Fibroblast of lung (primary cell): ENCODE data around the gene TANGO2. TPM values are rescaled to one million over a fixed set of nuclear protein-coding genes. Genes with fewer than 3 reads are reported as not detected.

ENCODE experiments used
- DNase-seq, 2 donors: peaks; one replicate each; pipeline versions ENCODE4 v3.0.0 to v3.0.0-alpha.2; 2010; ENCODE audit warnings: low read depth in 2 of 2
- H2AFZ ChIP-seq: 2 replicates; pipeline ENCODE4 v1.5.1; 2012; ENCODE audit warnings: low read length, control low read depth, inconsistent platforms
- H3K27ac ChIP-seq: 2 replicates; pipeline ENCODE4 v1.5.1; 2011; ENCODE audit warnings: low read length, control low read depth; ENCODE audit not compliant: insufficient read depth
- H3K27me3 ChIP-seq: 2 replicates; pipeline ENCODE4 v1.5.1; 2011; ENCODE audit warnings: mild to moderate bottlenecking, low read length; ENCODE audit not compliant: control insufficient read depth, insufficient read depth
- H3K36me3 ChIP-seq: 2 replicates; pipeline ENCODE4 v1.5.1; 2011; ENCODE audit warnings: low read length; ENCODE audit not compliant: control insufficient read depth, insufficient read depth
- H3K4me1 ChIP-seq: 2 replicates; pipeline ENCODE4 v1.5.1; 2011; ENCODE audit warnings: low read length; ENCODE audit not compliant: control insufficient read depth, insufficient read depth; ENCODE audit errors: extremely low read depth
- H3K4me2 ChIP-seq: 2 replicates; pipeline ENCODE4 v1.5.1; 2011; ENCODE audit warnings: low read length, control low read depth; ENCODE audit not compliant: insufficient read depth; ENCODE audit errors: extremely low read depth
- H3K4me3 ChIP-seq, 4 experiments: fragments of 200-600 bp in 1 of 4; sonication (generic) in 1 of 4; replicated peaks in 1 of 4; 2 replicates each; pipeline ENCODE4 v1.5.1; 2011 to 2016; ENCODE audit warnings: low read length in 4 of 4, low read depth in 3 of 4, mild to moderate bottlenecking in 3 of 4, control low read depth in 2 of 4, inconsistent platforms in 1 of 4, mixed read lengths in 1 of 4; ENCODE audit not compliant: insufficient read depth in 1 of 4; ENCODE audit errors: control extremely low read depth in 1 of 4
- H3K79me2 ChIP-seq: 2 replicates; pipeline ENCODE4 v1.5.1; 2012; ENCODE audit warnings: mild to moderate bottlenecking, low read length, inconsistent platforms; ENCODE audit not compliant: control insufficient read depth, insufficient read depth
- H3K9ac ChIP-seq: 2 replicates; pipeline ENCODE4 v1.5.1; 2011; ENCODE audit warnings: mild to moderate bottlenecking, low read length, control low read depth; ENCODE audit not compliant: insufficient read depth
- H3K9me3 ChIP-seq: 2 replicates; pipeline ENCODE4 v1.5.1; 2012; ENCODE audit warnings: low read depth, low read length; ENCODE audit not compliant: control insufficient read depth, insufficient read depth
- H4K20me1 ChIP-seq: 2 replicates; pipeline ENCODE4 v1.5.1; 2011; ENCODE audit warnings: low read length; ENCODE audit not compliant: control insufficient read depth, insufficient read depth; ENCODE audit errors: extremely low read depth
- CTCF ChIP-seq, 2 donors: IDR thresholded peaks in 1 of 2; conservative IDR thresholded peaks in 1 of 2; 1 replicate in 1 of 2; 2 replicates in 1 of 2; pipeline ENCODE4 v1.5.1; 2011 to 2012; ENCODE audit warnings: low read length in 2 of 2, control low read depth in 1 of 2, inconsistent platforms in 1 of 2, low read depth in 1 of 2, mild to moderate bottlenecking in 1 of 2
- EZH2 ChIP-seq: IDR thresholded peaks from 2 replicates; pipeline ENCODE4 v1.5.1; 2012; ENCODE audit warnings: low read length, control low read depth, mild to moderate bottlenecking; ENCODE audit errors: missing control alignments
- polyA plus RNA-seq, 2 donors: library from polyadenylated mRNA; depleted of rRNA in 1 of 2; stranded (reverse) in 1 of 2; unstranded in 1 of 2; fragments of >200 nt; gene quantifications; 2 replicates each; pipeline ENCODE4 v1.2.1, GENCODE V29; 2011 to 2012; ENCODE audit warnings: missing spikeins in 1 of 2
- total RNA-seq: library from RNA; depleted of rRNA; stranded (reverse); fragments of >200 nt; gene quantifications from 2 replicates; pipeline ENCODE4 v1.2.1, GENCODE V29; 2014

TANGO2 gene
- total and polyA plus RNA-seq, 2 donors (not counting 1 experiment from before 2014, with no cell fraction given) = 28.3 to 52.8 TPM

GRCh38 chr22:20083157-20083890, 62.4 kb downstream of the TANGO2 start:
- DNase-seq = no peak
- H2AFZ ChIP-seq = no peak overlapping the region
- H3K9ac ChIP-seq = no peak overlapping the region
- H3K36me3 ChIP-seq = peaks cover 16% of the 10 kb centered on the region
- TF ChIP-seq EZH2 (no peak), CTCF (conservative IDR thresholded peaks at IDR 0.05 in 1 of 2, IDR thresholded peaks at IDR 0.05 in 1 of 2; ENCODE audit: low read depth in 1 of 2, low read length in 2 of 2) (no peak)
- no peaks in the 10 kb centered on the region for H4K20me1 ChIP-seq
- peak overlapping the region; percentile 40 for H3K4me2 ChIP-seq
- no peaks in the 10 kb centered on the region for H3K27me3 ChIP-seq
- no peaks in the 10 kb centered on the region for H3K9me3 ChIP-seq
- peaks cover 79% of the 10 kb centered on the region for H3K79me2 ChIP-seq
- peak overlapping the region; percentile 28 for H3K27ac ChIP-seq
- no peak overlapping the region for H3K4me3 ChIP-seq
- H3K4me1 ChIP-seq = peaks cover 6% of the 10 kb centered on the region

GRCh38 chr22:20083891-20084546, 63.1 kb downstream of the TANGO2 start:
- peaks cover 82% of the 10 kb centered on the region for H3K79me2 ChIP-seq
- TF ChIP-seq EZH2 (no peak), CTCF (conservative IDR thresholded peaks at IDR 0.05 in 1 of 2, IDR thresholded peaks at IDR 0.05 in 1 of 2; ENCODE audit: low read depth in 1 of 2, low read length in 2 of 2) (no peak)
- H4K20me1 ChIP-seq = no peaks in the 10 kb centered on the region
- H3K4me2 ChIP-seq = peak overlapping the region; percentile 4
- H3K27ac ChIP-seq = no peak overlapping the region
- peaks cover 18% of the 10 kb centered on the region for H3K36me3 ChIP-seq
- DNase-seq = no peak
- H3K27me3 ChIP-seq = no peaks in the 10 kb centered on the region
- H3K4me3 ChIP-seq = no peak overlapping the region
- H3K9ac ChIP-seq = no peak overlapping the region
- peaks cover 6% of the 10 kb centered on the region for H3K4me1 ChIP-seq
- no peak overlapping the region for H2AFZ ChIP-seq
- no peaks in the 10 kb centered on the region for H3K9me3 ChIP-seq

- H4K20me1 ChIP-seq = no peaks in the 10 kb centered on the region
- H2AFZ ChIP-seq = no peak overlapping the region
- DNase-seq = peak in 1 of 2 donors; percentile 7
- no peak overlapping the region for H3K4me3 ChIP-seq
- peaks cover 84% of the 10 kb centered on the region for H3K79me2 ChIP-seq
- peaks cover 6% of the 10 kb centered on the region for H3K4me1 ChIP-seq
- H3K27ac ChIP-seq = no peak overlapping the region
- no peaks in the 10 kb centered on the region for H3K27me3 ChIP-seq
- H3K9ac ChIP-seq = no peak overlapping the region
- H3K9me3 ChIP-seq = no peaks in the 10 kb centered on the region
- TF ChIP-seq EZH2 = no peak
- peak; percentile 12 to 30 for TF ChIP-seq CTCF (conservative IDR thresholded peaks at IDR 0.05 in 1 of 2, IDR thresholded peaks at IDR 0.05 in 1 of 2; ENCODE audit: low read depth in 1 of 2, low read length in 2 of 2)
- H3K36me3 ChIP-seq = peaks cover 24% of the 10 kb centered on the region
- no peak overlapping the region for H3K4me2 ChIP-seq
These were observed 63.9 kb downstream of the TANGO2 start for GRCh38 chr22:20084547-20085413.
